Peyer's patch (tissue), 4 donors: Measurements from ENCODE around the gene ANGPTL2. TPM values are rescaled to one million over a fixed set of nuclear protein-coding genes. Genes with fewer than 3 reads are reported as not detected.

Experiments
- DNase-seq, 3 donors: peaks; one replicate each; pipeline ENCODE4 v3.0.0-alpha.2; 2017 to 2019
- H3K27ac ChIP-seq, 4 donors: fragments of 200-600 bp; sonication (generic); one replicate each; pipeline ENCODE4 v1.5.1; 2016 to 2019
- H3K27me3 ChIP-seq, 2 donors: fragments of 200-600 bp; sonication (generic); one replicate each; pipeline ENCODE4 v1.5.1; 2019
- H3K36me3 ChIP-seq, 3 donors: fragments of 200-600 bp; sonication (generic); one replicate each; pipeline ENCODE4 v1.5.1; 2016 to 2019
- H3K4me1 ChIP-seq, 4 donors: fragments of 200-600 bp; sonication (generic); one replicate each; pipeline ENCODE4 v1.5.1; 2016 to 2019
- H3K4me3 ChIP-seq, 4 donors: fragments of 200-600 bp; sonication (generic); 1 replicate in 3 of 4; 2 replicates in 1 of 4; pipeline ENCODE4 v1.5.1; 2016 to 2019; ENCODE audit warnings: mild to moderate bottlenecking in 1 of 4
- H3K9me3 ChIP-seq, 4 donors: fragments of 200-600 bp; sonication (generic); one replicate each; pipeline ENCODE4 v1.5.1; 2016 to 2019; ENCODE audit warnings: mild to moderate bottlenecking in 1 of 4
- CTCF ChIP-seq, 6 experiments: fragments of 450-650 bp in 4 of 6; fragments of 200-600 bp in 2 of 6; sonication (generic) in 1 of 6; IDR thresholded peaks; one replicate each; pipeline ENCODE4 v1.5.1; 2017 to 2019; ENCODE audit warnings: antibody characterized with exemption in 6 of 6, mild to moderate bottlenecking in 3 of 6, moderate library complexity in 1 of 6
- POLR2A ChIP-seq, 2 donors: fragments of 450-650 bp; IDR thresholded peaks; one replicate each; pipeline ENCODE4 v1.5.1; 2017; ENCODE audit warnings: antibody characterized with exemption in 2 of 2, mild to moderate bottlenecking in 2 of 2, moderate library complexity in 2 of 2
- total RNA-seq, 4 donors: library from RNA; depleted of rRNA; stranded (reverse); fragments of >200 nt; gene quantifications; one replicate each; pipeline ENCODE4 v1.1.0, GENCODE V29; 2016

Gene ANGPTL2
- total RNA-seq, 4 donors from 2014 or later, result 2.8 to 14.0 (median 11.3) TPM

GRCh38 chr9:127132921-127133647 lies 10.6 kb upstream of the ANGPTL2 start:
- peak in 1 of 3 donors; percentile 42 for DNase-seq
- Histone ChIP-seq H3K27me3 (no peaks in the 10 kb centered on the region), H3K4me1 (peaks cover 0 to 3% (median 0%) of the 10 kb centered on the region in 4 donors), H3K9me3 (no peaks in the 10 kb centered on the region), H3K36me3 (no peaks in the 10 kb centered on the region), H3K4me3 (no peak overlapping the region), H3K27ac (peak overlapping the region; percentile 51 to 83 (median 68))
- TF ChIP-seq CTCF (IDR thresholded peaks at IDR 0.05) (no peak), POLR2A (IDR thresholded peaks at IDR 0.05) (no peak)

- Histone ChIP-seq H3K9me3 (no peaks in the 10 kb centered on the region), H3K4me3 (no peak overlapping the region), H3K27me3 (no peaks in the 10 kb centered on the region), H3K36me3 (no peaks in the 10 kb centered on the region), H3K4me1 (peaks cover 0 to 3% (median 0%) of the 10 kb centered on the region in 4 donors), H3K27ac (peak overlapping the region; percentile 51 to 83 (median 68))
- peak in 1 of 3 donors; percentile 36 for DNase-seq
- TF ChIP-seq CTCF (IDR thresholded peaks at IDR 0.05) (no peak), POLR2A (IDR thresholded peaks at IDR 0.05) (no peak)
These were observed 9.9 kb upstream of the ANGPTL2 start for GRCh38 chr9:127132375-127132774.

- peaks cover 0 to 3% (median 0%) of the 10 kb centered on the region in 4 donors for H3K4me1 ChIP-seq
- H3K27ac ChIP-seq, result peak overlapping the region; percentile 51 to 83 (median 68)
- no peaks in the 10 kb centered on the region for H3K9me3 ChIP-seq
- H3K4me3 ChIP-seq, result no peak overlapping the region
- no peak for TF ChIP-seq POLR2A (IDR thresholded peaks at IDR 0.05)
- TF ChIP-seq CTCF (IDR thresholded peaks at IDR 0.05), result no peak
- no peaks in the 10 kb centered on the region for H3K36me3 ChIP-seq
- no peaks in the 10 kb centered on the region for H3K27me3 ChIP-seq
- DNase-seq, result peak in 1 of 3 donors; percentile 31
These were observed 9.4 kb upstream of the ANGPTL2 start for GRCh38 chr9:127131871-127132270.

- H3K9me3 ChIP-seq, result no peaks in the 10 kb centered on the region
- no peaks in the 10 kb centered on the region for H3K36me3 ChIP-seq
- H3K4me3 ChIP-seq, result no peak overlapping the region
- no peaks in the 10 kb centered on the region for H3K27me3 ChIP-seq
- TF ChIP-seq POLR2A (IDR thresholded peaks at IDR 0.05), result no peak
- no peak for TF ChIP-seq CTCF (IDR thresholded peaks at IDR 0.05)
- peak in 1 of 3 donors; percentile 60 for DNase-seq
- peaks cover 0 to 3% (median 0%) of the 10 kb centered on the region in 4 donors for H3K4me1 ChIP-seq
- peak overlapping the region; percentile 51 to 83 (median 68) for H3K27ac ChIP-seq
These were observed 8.5 kb upstream of the ANGPTL2 start for GRCh38 chr9:127130661-127131538.

GRCh38 chr9:127130235-127130634 lies 7.8 kb upstream of the ANGPTL2 start:
- H3K27me3 ChIP-seq, result no peaks in the 10 kb centered on the region
- no peak overlapping the region for H3K4me3 ChIP-seq
- no peak for TF ChIP-seq CTCF (IDR thresholded peaks at IDR 0.05)
- no peak for TF ChIP-seq POLR2A (IDR thresholded peaks at IDR 0.05)
- no peaks in the 10 kb centered on the region for H3K36me3 ChIP-seq
- H3K9me3 ChIP-seq, result no peaks in the 10 kb centered on the region
- H3K27ac ChIP-seq, result peak overlapping the region in 1 of 4 donors; percentile 83
- peaks cover 0 to 3% (median 0%) of the 10 kb centered on the region in 4 donors for H3K4me1 ChIP-seq
- DNase-seq, result no peak
